Panc1 (cell line): ENCODE measurements around the gene FBXL3.

Experiments
- CTCF ChIP-seq: fragments of 450-650 bp; IDR thresholded peaks from 2 replicates; pipeline ENCODE4 v1.5.1; 2017; ENCODE audit warnings: mild to moderate bottlenecking
- POLR2AphosphoS5 ChIP-seq: IDR thresholded peaks from 2 replicates; pipeline ENCODE4 v1.6.1; 2012; ENCODE audit warnings: mild to moderate bottlenecking, low read depth, low read length, moderate library complexity
- REST ChIP-seq, 2 experiments: IDR thresholded peaks; 2 replicates each; pipeline ENCODE4 v1.6.1; 2011 to 2012; ENCODE audit warnings: low read depth in 2 of 2, control low read depth in 1 of 2, low read length in 1 of 2, mild to moderate bottlenecking in 1 of 2, moderate library complexity in 1 of 2; ENCODE audit not compliant: insufficient read depth in 1 of 2
- SIN3A ChIP-seq: IDR thresholded peaks from 2 replicates; pipeline ENCODE4 v1.6.1; 2012; ENCODE audit warnings: low read depth, mild to moderate bottlenecking, low read length, moderate library complexity, borderline replicate concordance; ENCODE audit not compliant: insufficient read depth
- TCF7L2 ChIP-seq: IDR thresholded peaks from 2 replicates; pipeline ENCODE4 v1.6.1; 2011; ENCODE audit warnings: mild to moderate bottlenecking, low read depth, low read length, inconsistent platforms

- TF ChIP-seq CTCF: no peak
- TF ChIP-seq SIN3A: no peak
- no peak for TF ChIP-seq POLR2AphosphoS5
- no peak for TF ChIP-seq REST (IDR thresholded peaks at IDR 0.05; ENCODE audit: insufficient read depth in 1 of 2, low read depth in 2 of 2, low read length in 1 of 2)
- TF ChIP-seq TCF7L2: no peak
Observed at GRCh38 chr13:76976929-76977328, 50.0 kb downstream of the FBXL3 start.
